ENCODE data around the gene NOXA1.

Gene NOXA1

DNA sequence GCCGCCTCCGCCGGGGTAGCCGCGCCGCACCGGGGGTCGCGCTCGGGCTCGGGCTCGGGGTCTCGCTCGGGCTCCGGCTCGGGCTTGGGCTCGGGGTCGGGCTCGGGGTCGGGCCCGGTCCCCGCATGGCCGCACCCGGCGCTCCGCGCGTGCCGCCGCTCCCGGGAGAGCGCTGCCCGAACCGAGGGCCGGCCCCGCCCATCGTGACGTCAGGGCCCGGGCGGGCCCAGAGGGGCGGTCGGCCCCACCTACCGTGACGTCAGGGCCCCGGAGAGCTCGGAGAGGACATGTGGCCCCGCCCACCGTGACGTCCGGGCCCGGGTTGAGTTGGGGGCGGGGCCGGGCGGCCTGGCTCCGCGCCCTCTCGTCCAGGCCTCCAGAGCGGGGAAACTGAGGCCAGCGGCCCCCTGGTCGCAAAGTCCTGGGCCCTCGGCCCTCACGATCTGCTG lies 36.0 kb downstream of the NOXA1 start, which contains the start of gene NSMF:
TSS of gene NSMF (minus strand) at position 183 of the 449 bp plus-strand sequence. CDS start 232 bp downstream, outside the sequence.
- H3K27ac ChIP-seq (replicated peaks; ENCODE audit: low read length): no peak within 1 kb of the TSS

DNA sequence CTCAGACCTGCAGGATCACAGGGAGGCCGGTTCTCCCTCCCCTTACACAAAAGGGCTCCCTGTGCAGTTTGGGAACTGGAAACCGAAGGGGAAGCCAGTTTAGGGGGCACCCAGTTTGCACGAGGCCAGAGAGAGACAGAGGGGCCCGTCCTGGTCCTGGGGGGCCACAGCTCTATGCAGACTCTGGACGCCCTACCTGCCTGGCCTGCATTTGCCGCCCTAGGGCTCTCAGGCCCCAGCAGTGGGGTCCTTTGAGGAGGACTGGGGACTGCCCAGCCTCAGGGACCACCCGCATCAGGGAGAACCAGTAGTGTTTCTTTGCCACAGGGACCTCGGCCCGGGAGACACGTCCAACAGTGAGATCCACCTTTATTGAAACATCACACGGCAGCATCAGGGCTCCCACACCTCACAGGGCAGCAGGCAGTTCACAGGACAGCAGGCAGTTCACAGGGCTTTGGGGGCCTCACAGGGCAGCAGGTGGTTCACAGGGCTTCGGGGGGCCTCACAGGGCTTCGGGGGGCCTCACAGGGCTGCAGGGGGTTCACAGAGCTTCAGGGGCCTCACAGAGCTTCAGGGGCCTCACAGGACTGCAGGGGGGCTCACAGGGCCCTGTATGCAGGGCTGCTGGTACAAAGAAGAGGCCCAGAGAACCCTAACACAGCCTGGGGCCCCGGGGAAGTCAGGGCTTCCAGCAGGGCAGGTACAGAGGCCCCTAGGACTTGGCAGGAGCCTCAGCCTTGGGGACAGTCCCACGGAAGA lies 36.6 kb downstream of the NOXA1 start:
- Histone ChIP-seq H2BK120ac (ENCODE audit: low read depth, low read length) (no peak overlapping the region), H2AK5ac (ENCODE audit: low read depth, low read length) (peak overlapping the region; percentile 90), H2BK12ac (ENCODE audit: low read length) (peak overlapping the region; percentile 90), H3K27me3 (ENCODE audit: control insufficient read depth in 3 of 3, insufficient read depth in 3 of 3, low read depth in 1 of 3, low read length in 3 of 3) (peaks cover 0 to 6% (median 0%) of the 10 kb centered on the region in 3 experiments), H3K4me1 (ENCODE audit: control insufficient read depth in 2 of 2, insufficient read depth in 1 of 2, low read depth in 1 of 2, low read length in 2 of 2) (peaks cover 11 to 14% of the 10 kb centered on the region in 2 donors), H3K18ac (ENCODE audit: low read length) (peak overlapping the region; percentile 78), H2AFZ (ENCODE audit: low read length) (peak overlapping the region; percentile 99), H3K4me3 (ENCODE audit: low read length in 2 of 2) (peak overlapping the region in 1 of 2 donors; percentile 81), H3K79me1 (ENCODE audit: low read depth, low read length) (peaks cover 20% of the 10 kb centered on the region), H2BK15ac (ENCODE audit: low read length) (peak overlapping the region; percentile 100), H3K14ac (ENCODE audit: low read length) (peak overlapping the region; percentile 14), H3K4ac (ENCODE audit: low read length) (peak overlapping the region; percentile 93), H3K4me2 (ENCODE audit: insufficient read depth, low read length, poor library complexity, severe bottlenecking) (peak overlapping the region; percentile 97), H3K27ac (replicated peaks; ENCODE audit: low read length) (no peak overlapping the region), H3K9ac (ENCODE audit: low read depth, low read length, poor library complexity) (no peak overlapping the region), H4K91ac (ENCODE audit: low read depth, low read length, poor library complexity) (no peak overlapping the region), H3K23ac (ENCODE audit: low read depth, low read length, poor library complexity) (peak overlapping the region; percentile 69), H3K36me3 (replicated peaks in 1 of 2; ENCODE audit: control insufficient read depth in 2 of 2, insufficient read depth in 2 of 2, low read length in 2 of 2) (peaks cover 19 to 31% of the 10 kb centered on the region in 2 donors), H3K9me3 (replicated peaks in 1 of 2; ENCODE audit: control insufficient read depth in 2 of 2, insufficient read depth in 1 of 2, low read depth in 1 of 2, low read length in 2 of 2) (peaks cover 0 to 2% of the 10 kb centered on the region in 2 donors), H2BK5ac (ENCODE audit: low read length) (peak overlapping the region; percentile 16), H4K8ac (ENCODE audit: low read depth, low read length) (peak overlapping the region; percentile 70)
- WGBS, 2 donors (ENCODE audit: extremely low coverage in 2 of 2, insufficient read length in 2 of 2, insufficient replicate concordance in 1 of 2): no CpG with 5 or more reads among the region's 15 CpGs
- DNase-seq (ENCODE audit: low spot score): no peak

More for the DNA sequence above, 36.0 kb downstream of the NOXA1 start, which contains the start of gene NSMF:
- peaks cover 0 to 6% (median 0%) of the 10 kb centered on the region in 3 experiments for H3K27me3 ChIP-seq (ENCODE audit: control insufficient read depth in 3 of 3, insufficient read depth in 3 of 3, low read depth in 1 of 3, low read length in 3 of 3)
- H3K18ac ChIP-seq (ENCODE audit: low read length): peak within 1 kb of the TSS; percentile 93
- H2BK12ac ChIP-seq (ENCODE audit: low read length): peak within 1 kb of the TSS; percentile 90
- peak within 1 kb of the TSS; percentile 17 for H2BK120ac ChIP-seq (ENCODE audit: low read depth, low read length)
- peak within 1 kb of the TSS; percentile 100 for H2BK15ac ChIP-seq (ENCODE audit: low read length)
- peaks cover 23% of the 10 kb centered on the region for H3K79me1 ChIP-seq (ENCODE audit: low read depth, low read length)
- peak within 1 kb of the TSS; percentile 97 for H3K4me2 ChIP-seq (ENCODE audit: insufficient read depth, low read length, poor library complexity, severe bottlenecking)
- peak within 1 kb of the TSS; percentile 82 for H2BK5ac ChIP-seq (ENCODE audit: low read length)
- H4K91ac ChIP-seq (ENCODE audit: low read depth, low read length, poor library complexity): no peak within 1 kb of the TSS
- H3K4me3 ChIP-seq (ENCODE audit: low read length in 2 of 2): peak within 1 kb of the TSS; percentile 81 to 91
- peak within 1 kb of the TSS; percentile 99 for H2AFZ ChIP-seq (ENCODE audit: low read length)
- peak within 1 kb of the TSS; percentile 99 for H3K9ac ChIP-seq (ENCODE audit: low read depth, low read length, poor library complexity)
- H3K4me1 ChIP-seq (ENCODE audit: control insufficient read depth in 2 of 2, insufficient read depth in 1 of 2, low read depth in 1 of 2, low read length in 2 of 2): peaks cover 11 to 20% of the 10 kb centered on the region in 2 donors
- peaks cover 0 to 2% of the 10 kb centered on the region in 2 donors for H3K9me3 ChIP-seq (replicated peaks in 1 of 2; ENCODE audit: control insufficient read depth in 2 of 2, insufficient read depth in 1 of 2, low read depth in 1 of 2, low read length in 2 of 2)
- H3K14ac ChIP-seq (ENCODE audit: low read length): peak within 1 kb of the TSS; percentile 98
- H3K4ac ChIP-seq (ENCODE audit: low read length): peak within 1 kb of the TSS; percentile 93
- peak within 1 kb of the TSS; percentile 93 for H3K23ac ChIP-seq (ENCODE audit: low read depth, low read length, poor library complexity)
- whole genome bisulfite sequencing, 2 donors (ENCODE audit: extremely low coverage in 2 of 2, insufficient read length in 2 of 2, insufficient replicate concordance in 1 of 2): no CpG with 5 or more reads among the region's 62 CpGs
- H3K36me3 ChIP-seq (replicated peaks in 1 of 2; ENCODE audit: control insufficient read depth in 2 of 2, insufficient read depth in 2 of 2, low read length in 2 of 2): peaks cover 19 to 37% of the 10 kb centered on the region in 2 donors
- peak within 1 kb of the TSS; percentile 70 for H4K8ac ChIP-seq (ENCODE audit: low read depth, low read length)
- DNase-seq (ENCODE audit: low spot score): peak; percentile 92
- peak within 1 kb of the TSS; percentile 99 for H2AK5ac ChIP-seq (ENCODE audit: low read depth, low read length)

DNA sequence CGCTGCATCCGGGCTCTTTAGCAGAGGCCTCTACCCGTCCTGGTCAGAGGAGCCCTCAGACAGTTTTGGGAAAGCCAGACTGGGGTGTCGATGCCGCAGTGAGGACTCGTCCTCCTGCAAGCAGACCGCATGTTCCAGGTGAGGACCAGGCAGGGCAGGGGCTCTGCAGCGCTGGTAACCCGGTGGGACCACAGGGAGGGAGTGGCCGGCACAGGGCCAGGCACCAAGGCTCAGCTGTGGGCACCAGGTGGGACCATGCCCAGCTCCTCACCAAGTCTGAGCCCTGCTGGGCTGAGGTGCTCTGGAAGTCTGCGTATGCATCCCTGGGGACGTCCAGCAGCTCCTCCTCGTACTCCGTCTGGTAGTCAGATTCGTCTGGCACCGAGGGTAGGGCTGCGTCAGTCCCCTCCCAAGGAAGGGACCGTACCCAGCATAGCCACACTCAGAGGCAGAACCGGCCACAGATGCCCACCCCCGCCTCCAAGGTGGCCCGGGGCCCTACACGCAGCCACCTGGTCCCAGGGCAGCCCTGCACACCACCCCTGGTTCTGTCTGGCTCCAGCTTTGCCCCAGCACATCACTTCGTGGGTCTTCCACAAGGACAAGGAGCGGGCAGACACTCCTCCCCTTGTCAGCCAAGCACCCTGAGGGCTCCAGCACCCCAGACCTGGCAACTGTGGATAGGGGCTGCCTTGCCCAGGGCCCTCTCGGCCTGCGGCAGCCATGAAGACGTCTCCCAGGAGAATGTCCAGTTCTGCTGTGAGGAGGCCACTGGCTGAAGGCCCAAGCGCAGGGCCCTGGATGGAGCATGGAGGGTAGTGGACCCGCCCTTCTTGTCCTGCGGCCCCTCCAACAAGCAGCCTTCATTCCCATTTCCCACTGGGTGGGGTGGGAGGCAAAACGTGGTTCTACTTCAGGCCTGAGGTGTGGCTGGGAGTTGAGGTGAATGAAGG lies 37.4 kb downstream of the NOXA1 start:
- Histone ChIP-seq H3K9me3 (replicated peaks in 1 of 2; ENCODE audit: control insufficient read depth in 2 of 2, insufficient read depth in 1 of 2, low read depth in 1 of 2, low read length in 2 of 2) (peaks cover 0 to 2% of the 10 kb centered on the region in 2 donors), H3K9ac (ENCODE audit: low read depth, low read length, poor library complexity) (no peak overlapping the region), H4K8ac (ENCODE audit: low read depth, low read length) (peak overlapping the region; percentile 96), H3K14ac (ENCODE audit: low read length) (peak overlapping the region; percentile 76), H3K27me3 (ENCODE audit: control insufficient read depth in 3 of 3, insufficient read depth in 3 of 3, low read depth in 1 of 3, low read length in 3 of 3) (peaks cover 0 to 6% (median 0%) of the 10 kb centered on the region in 3 experiments), H3K4me1 (ENCODE audit: control insufficient read depth in 2 of 2, insufficient read depth in 1 of 2, low read depth in 1 of 2, low read length in 2 of 2) (peaks cover 10 to 11% of the 10 kb centered on the region in 2 donors), H3K36me3 (replicated peaks in 1 of 2; ENCODE audit: control insufficient read depth in 2 of 2, insufficient read depth in 2 of 2, low read length in 2 of 2) (peaks cover 14 to 22% of the 10 kb centered on the region in 2 donors), H2BK15ac (ENCODE audit: low read length) (peak overlapping the region; percentile 100), H3K27ac (replicated peaks; ENCODE audit: low read length) (no peak overlapping the region), H2AK5ac (ENCODE audit: low read depth, low read length) (peak overlapping the region; percentile 90), H3K79me1 (ENCODE audit: low read depth, low read length) (peaks cover 17% of the 10 kb centered on the region), H2BK12ac (ENCODE audit: low read length) (peak overlapping the region; percentile 49), H3K18ac (ENCODE audit: low read length) (peak overlapping the region; percentile 27), H4K91ac (ENCODE audit: low read depth, low read length, poor library complexity) (no peak overlapping the region), H3K23ac (ENCODE audit: low read depth, low read length, poor library complexity) (no peak overlapping the region), H2AFZ (ENCODE audit: low read length) (peak overlapping the region; percentile 99), H2BK5ac (ENCODE audit: low read length) (peak overlapping the region; percentile 16), H2BK120ac (ENCODE audit: low read depth, low read length) (no peak overlapping the region), H3K4ac (ENCODE audit: low read length) (no peak overlapping the region), H3K4me2 (ENCODE audit: insufficient read depth, low read length, poor library complexity, severe bottlenecking) (no peak overlapping the region), H3K4me3 (ENCODE audit: low read length in 2 of 2) (no peak overlapping the region)
- no CpG with 5 or more reads among the region's 31 CpGs for WGBS, 2 donors (ENCODE audit: extremely low coverage in 2 of 2, insufficient read length in 2 of 2, insufficient replicate concordance in 1 of 2)
- DNase-seq (ENCODE audit: low spot score): no peak
